Measurements from ENCODE around the gene NPM1.

DNA sequence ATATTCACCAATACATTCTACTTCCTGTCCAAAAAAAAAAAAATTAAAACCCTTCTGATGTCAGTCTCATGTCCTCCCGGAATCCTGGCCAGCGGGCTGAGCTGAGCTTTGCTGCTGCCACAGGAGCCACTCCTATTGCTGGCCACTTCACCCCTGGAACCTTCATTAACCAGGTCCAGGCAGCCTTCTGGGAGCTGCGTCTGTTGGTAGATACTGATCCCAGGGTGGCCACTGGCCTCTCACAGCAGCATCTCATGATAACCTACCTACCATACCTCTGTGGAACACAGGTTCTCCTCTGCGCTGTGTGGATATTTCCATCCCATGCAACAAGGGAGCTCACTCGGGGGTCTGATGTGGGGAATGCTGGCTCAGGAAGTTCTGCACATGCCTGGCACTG lies 21.0 kb upstream of the NPM1 start:
- TF ChIP-seq POLR2A (IDR thresholded peaks at IDR 0.05; ENCODE audit: borderline replicate concordance, extremely low read depth, insufficient read depth, insufficient read length) (no peak), YY1 (IDR thresholded peaks at IDR 0.05; ENCODE audit: extremely low read depth, insufficient replicate concordance, low read depth, low read length) (no peak), JUND (IDR thresholded peaks at IDR 0.05) (no peak), SRF (IDR thresholded peaks at IDR 0.05; ENCODE audit: low read depth) (no peak), EZH2 (IDR thresholded peaks at IDR 0.05) (no peak), EZH2phosphoT487 (IDR thresholded peaks at IDR 0.05; ENCODE audit: borderline replicate concordance) (no peak), RAD21 (IDR thresholded peaks at IDR 0.05; ENCODE audit: low read depth) (no peak), ZFX (IDR thresholded peaks at IDR 0.05) (no peak), POLR2AphosphoS5 (IDR thresholded peaks at IDR 0.05; ENCODE audit: low read depth, low read length) (no peak), CEBPB (IDR thresholded peaks at IDR 0.05; ENCODE audit: low read depth) (no peak), ELF1 (IDR thresholded peaks at IDR 0.05; ENCODE audit: borderline replicate concordance, low read depth) (no peak)
- TF ChIP-seq, protein P1, sequence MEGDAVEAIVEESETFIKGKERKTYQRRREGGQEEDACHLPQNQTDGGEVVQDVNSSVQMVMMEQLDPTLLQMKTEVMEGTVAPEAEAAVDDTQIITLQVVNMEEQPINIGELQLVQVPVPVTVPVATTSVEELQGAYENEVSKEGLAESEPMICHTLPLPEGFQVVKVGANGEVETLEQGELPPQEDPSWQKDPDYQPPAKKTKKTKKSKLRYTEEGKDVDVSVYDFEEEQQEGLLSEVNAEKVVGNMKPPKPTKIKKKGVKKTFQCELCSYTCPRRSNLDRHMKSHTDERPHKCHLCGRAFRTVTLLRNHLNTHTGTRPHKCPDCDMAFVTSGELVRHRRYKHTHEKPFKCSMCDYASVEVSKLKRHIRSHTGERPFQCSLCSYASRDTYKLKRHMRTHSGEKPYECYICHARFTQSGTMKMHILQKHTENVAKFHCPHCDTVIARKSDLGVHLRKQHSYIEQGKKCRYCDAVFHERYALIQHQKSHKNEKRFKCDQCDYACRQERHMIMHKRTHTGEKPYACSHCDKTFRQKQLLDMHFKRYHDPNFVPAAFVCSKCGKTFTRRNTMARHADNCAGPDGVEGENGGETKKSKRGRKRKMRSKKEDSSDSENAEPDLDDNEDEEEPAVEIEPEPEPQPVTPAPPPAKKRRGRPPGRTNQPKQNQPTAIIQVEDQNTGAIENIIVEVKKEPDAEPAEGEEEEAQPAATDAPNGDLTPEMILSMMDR (IDR thresholded peaks at IDR 0.05 in 2 of 3, conservative IDR thresholded peaks at IDR 0.05 in 1 of 3; ENCODE audit: borderline replicate concordance in 1 of 3, insufficient read depth in 1 of 3, low read depth in 2 of 3, low read length in 2 of 3): no peak
- TF ChIP-seq, protein P2, sequence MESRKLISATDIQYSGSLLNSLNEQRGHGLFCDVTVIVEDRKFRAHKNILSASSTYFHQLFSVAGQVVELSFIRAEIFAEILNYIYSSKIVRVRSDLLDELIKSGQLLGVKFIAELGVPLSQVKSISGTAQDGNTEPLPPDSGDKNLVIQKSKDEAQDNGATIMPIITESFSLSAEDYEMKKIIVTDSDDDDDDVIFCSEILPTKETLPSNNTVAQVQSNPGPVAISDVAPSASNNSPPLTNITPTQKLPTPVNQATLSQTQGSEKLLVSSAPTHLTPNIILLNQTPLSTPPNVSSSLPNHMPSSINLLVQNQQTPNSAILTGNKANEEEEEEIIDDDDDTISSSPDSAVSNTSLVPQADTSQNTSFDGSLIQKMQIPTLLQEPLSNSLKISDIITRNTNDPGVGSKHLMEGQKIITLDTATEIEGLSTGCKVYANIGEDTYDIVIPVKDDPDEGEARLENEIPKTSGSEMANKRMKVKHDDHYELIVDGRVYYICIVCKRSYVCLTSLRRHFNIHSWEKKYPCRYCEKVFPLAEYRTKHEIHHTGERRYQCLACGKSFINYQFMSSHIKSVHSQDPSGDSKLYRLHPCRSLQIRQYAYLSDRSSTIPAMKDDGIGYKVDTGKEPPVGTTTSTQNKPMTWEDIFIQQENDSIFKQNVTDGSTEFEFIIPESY (IDR thresholded peaks at IDR 0.05; ENCODE audit: extremely low read depth, insufficient replicate concordance, low read length): no peak
